GM18520 (cell line): ENCODE measurements around the gene GALNT6.
"Not testable (repeated sequence)": the region's sequence is repeated elsewhere in the genome, so short reads cannot be mapped to it uniquely, and the experiment has no call there.

Source experiments
- ATAC-seq: cut with Tn5 transposase; IDR thresholded peaks from one replicate; pipeline ENCODE4 v1.9.1; 2021; ENCODE audit not compliant: unreplicated experiment

GALNT6 gene

GRCh38 chr12:51360315-51360714 is 30.9 kb downstream of the GALNT6 start:
- no peak for ATAC-seq

- no peak for ATAC-seq
Measured at GRCh38 chr12:51359851-51360250, 31.4 kb downstream of the GALNT6 start.

GRCh38 chr12:51358496-51358895 is 32.7 kb downstream of the GALNT6 start:
- no peak for ATAC-seq

- ATAC-seq, result no peak
Measured at GRCh38 chr12:51357374-51358047, 33.7 kb downstream of the GALNT6 start.

- ATAC-seq, result no peak
Measured at GRCh38 chr12:51351913-51352532, 39.2 kb downstream of the GALNT6 start.

- ATAC-seq, result no peak
Measured at GRCh38 chr12:51349026-51349425, 42.2 kb downstream of the GALNT6 start.

GRCh38 chr12:51348116-51348515 is 43.1 kb downstream of the GALNT6 start:
- no peak for ATAC-seq

GRCh38 chr12:51346581-51346980 is 44.6 kb downstream of the GALNT6 start, which contains the start of gene CELA1:
Gene CELA1 (minus strand): TSS chr12:51346679. CDS start chr12:51346638, 41 bp downstream.
- ATAC-seq, result no peak

GRCh38 chr12:51345681-51346080 is 45.5 kb downstream of the GALNT6 start:
- no peak for ATAC-seq

- ATAC-seq, result no peak
Measured at GRCh38 chr12:51343201-51343600, 48.0 kb downstream of the GALNT6 start.

GRCh38 chr12:51342416-51342815 is 48.8 kb downstream of the GALNT6 start:
- ATAC-seq, result no peak

GRCh38 chr12:51341251-51342007 is 49.8 kb downstream of the GALNT6 start:
- no peak for ATAC-seq

- no peak for ATAC-seq
Measured at GRCh38 chr12:51339750-51340149, 51.5 kb downstream of the GALNT6 start.

GRCh38 chr12:51337336-51337735 is 53.9 kb downstream of the GALNT6 start:
- not testable (repeated sequence) for ATAC-seq

- no peak for ATAC-seq
Measured at GRCh38 chr12:51335931-51336330, 55.3 kb downstream of the GALNT6 start.

- ATAC-seq, result no peak
Measured at GRCh38 chr12:51334764-51335163, 56.4 kb downstream of the GALNT6 start.

GRCh38 chr12:51333536-51333935 is 57.7 kb downstream of the GALNT6 start:
- ATAC-seq, result no peak

GRCh38 chr12:51330186-51330585 is 61.0 kb downstream of the GALNT6 start:
- no peak for ATAC-seq

GRCh38 chr12:51329742-51330141 is 61.5 kb downstream of the GALNT6 start:
- no peak for ATAC-seq

- ATAC-seq, result no peak
Measured at GRCh38 chr12:51328587-51328986, 62.6 kb downstream of the GALNT6 start.

GRCh38 chr12:51326698-51327439 is 64.3 kb downstream of the GALNT6 start:
- no peak for ATAC-seq
